SH-SY5Y (cell line): ENCODE data around the gene HSPA9.

ENCODE experiments used
- GATA2 ChIP-seq: IDR thresholded peaks from 2 replicates; pipeline ENCODE4 v1.6.1; 2011; ENCODE audit warnings: mild to moderate bottlenecking, low read depth, low read length
- GATA3 ChIP-seq: IDR thresholded peaks from 2 replicates; pipeline ENCODE4 v1.6.1; 2011; ENCODE audit warnings: low read depth, mild to moderate bottlenecking, low read length, moderate library complexity

The HSPA9 gene

DNA sequence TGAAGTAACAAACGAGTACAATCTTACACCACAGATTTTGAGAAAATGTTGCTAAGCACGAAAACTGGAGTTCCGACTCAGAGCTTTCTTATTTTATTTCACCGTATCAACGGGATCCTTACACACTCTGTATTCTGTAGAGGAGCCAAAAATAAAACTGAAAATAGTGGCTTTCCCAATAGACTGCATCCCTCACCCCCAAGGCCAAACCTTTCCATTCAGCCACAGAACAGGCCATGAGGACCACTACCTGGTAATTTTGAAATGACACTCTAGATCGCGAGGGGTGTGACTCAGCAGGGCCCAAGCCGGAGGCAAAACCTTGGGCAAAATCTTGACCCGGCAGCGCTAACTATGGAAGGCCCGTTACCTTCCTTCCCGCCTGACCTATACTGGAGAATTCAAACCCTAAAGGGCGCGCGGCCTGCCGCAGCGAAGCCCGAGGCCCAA, 432 bp downstream of the HSPA9 start:
- no peak for TF ChIP-seq GATA3
- TF ChIP-seq GATA2, result no peak

DNA sequence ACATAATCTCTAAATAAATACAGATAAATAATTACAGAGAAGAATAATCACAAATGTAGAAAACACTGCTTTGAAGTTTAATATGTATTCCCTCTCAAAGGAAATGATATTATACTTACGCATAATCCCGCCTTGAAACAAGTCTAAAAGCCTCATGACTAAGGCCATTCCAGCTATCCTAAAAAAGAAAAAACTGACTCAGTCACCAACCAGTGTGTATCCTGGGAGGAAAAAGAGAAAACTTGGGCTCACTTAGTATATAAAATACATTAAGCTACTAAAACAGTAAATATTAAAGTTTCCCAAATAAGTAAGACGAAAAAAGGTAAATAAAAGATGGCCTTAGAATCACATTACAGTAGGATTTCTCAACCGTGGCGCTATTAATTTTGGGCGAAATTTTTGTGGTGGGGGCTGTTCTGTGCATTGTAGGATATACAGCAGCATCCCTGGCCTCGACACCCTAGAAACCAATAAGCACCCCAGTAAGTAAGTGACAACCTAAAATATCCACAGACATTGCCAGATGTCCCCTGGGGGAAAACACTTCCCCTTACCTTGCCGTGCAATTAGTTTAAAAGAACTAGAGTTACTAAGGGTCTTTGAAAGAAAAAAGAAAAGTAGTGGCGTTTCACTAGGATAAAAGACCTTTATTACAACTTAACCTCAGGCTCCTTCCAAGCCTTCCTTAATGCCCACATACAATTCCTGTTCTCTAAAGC, 1.1 kb downstream of the HSPA9 start:
- TF ChIP-seq GATA3, result no peak
- TF ChIP-seq GATA2, result no peak

DNA sequence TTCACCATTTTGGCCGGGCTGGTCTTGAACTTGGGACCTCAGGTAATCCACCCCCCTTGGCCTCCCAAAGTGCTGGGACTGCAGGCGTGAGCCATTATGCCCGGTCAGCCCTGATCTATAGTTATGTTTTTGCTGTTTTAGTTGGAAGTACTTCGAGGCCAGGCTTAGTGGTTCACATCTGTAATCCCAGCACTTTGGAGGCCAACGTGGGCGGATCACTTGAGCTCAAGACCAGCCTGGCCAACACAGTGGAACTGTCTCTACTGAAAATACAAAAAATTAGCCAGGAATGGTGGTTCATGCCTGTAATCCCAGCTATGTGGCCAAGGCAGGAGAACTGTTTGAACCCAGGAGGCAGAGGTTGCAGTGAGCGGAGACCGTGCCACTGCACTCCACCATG, 2.0 kb downstream of the HSPA9 start:
- TF ChIP-seq GATA3, result no peak
- TF ChIP-seq GATA2, result no peak

DNA sequence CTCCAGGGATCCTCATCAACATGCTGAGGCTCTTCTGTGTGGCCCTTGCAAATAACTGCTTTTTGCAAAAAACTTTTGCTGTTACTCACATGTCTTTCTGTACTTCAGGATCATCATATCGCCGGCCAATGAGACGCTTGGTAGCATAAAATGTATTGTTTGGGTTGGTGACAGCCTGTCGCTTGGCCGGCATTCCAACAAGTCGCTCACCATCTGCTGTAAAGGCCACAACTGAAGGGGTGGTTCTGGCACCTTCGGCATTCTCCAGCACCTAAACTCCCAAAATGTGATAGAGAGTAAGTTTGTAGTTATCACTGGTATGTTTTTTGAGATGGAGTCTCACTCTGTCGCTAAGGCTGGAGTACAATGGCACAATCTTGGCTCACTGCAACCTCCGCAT, 4.3 kb downstream of the HSPA9 start:
- no peak for TF ChIP-seq GATA2
- TF ChIP-seq GATA3, result no peak

DNA sequence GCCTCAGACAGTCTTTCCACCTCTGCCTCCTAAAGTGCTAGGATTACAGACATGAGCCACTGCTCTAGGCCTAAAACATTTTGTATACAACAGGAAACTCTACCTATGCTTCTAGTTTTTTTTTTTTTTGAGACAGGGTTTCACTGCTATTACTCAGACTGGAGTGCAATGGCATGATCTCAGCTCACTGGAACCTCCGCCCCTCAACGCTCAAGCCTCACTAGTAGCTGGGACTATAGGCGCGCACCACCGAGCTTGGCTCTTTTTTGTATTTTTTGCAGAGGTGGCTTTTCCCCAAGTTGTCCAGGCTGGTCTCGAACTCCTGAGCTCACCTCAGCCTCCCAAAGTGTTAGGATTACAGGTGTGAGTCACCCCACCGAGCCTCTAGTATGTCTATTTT, 5.4 kb downstream of the HSPA9 start:
- TF ChIP-seq GATA3 (no peak), GATA2 (no peak)

DNA sequence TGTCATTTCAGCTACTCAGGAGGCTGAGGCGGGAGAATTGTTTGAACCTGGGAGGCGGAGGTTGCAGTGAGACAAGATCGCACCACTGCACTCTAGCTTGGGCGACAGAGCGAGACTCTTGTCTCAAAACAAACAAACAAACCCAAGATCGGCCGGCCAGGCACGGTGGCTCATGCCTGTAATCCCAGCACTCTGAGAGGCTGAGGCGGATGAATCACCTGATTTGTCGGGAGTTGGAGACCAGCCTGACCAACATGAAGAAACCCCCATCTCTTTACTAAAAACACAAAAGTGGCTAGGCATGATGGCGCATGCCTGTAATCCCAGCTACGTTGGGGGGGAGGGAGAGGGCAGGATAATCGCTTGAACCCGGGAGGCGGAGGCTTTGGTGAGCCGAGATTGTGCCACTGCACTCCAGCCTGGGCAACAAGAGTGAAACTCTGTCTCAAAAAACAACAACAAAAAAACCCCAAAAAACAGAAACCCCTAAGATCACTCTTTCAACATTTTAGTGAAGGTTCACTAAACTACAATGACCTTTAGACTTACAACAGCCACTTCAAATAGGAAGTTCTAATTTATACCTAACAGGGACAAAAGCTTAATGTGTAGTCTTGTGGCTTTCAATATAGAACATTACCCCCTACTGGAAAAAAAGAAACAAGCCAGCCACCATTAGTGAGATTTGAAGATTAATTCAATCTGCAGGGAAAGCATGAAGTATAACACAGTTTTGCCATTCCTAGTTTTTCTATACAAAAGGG, 7.0 kb downstream of the HSPA9 start:
- TF ChIP-seq GATA3, result no peak
- TF ChIP-seq GATA2, result no peak

DNA sequence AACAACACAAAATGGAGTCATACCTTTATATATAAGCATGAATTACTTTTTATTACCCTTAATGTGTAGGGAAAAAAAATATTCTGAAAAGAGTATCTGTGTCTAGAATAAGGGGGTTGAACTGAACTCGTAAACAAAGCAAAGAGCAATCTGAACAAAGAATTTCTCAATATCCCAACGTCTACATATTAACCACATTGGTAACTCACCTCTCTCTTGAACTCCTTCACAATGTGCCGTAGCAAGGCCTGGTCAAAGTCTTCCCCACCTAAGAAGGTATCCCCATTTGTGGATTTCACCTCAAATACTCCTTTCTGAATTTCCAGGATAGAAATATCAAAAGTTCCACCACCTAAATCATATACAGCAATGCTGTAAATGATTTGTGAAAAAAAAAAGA, 8.4 kb downstream of the HSPA9 start:
- TF ChIP-seq GATA2 (no peak), GATA3 (no peak)

DNA sequence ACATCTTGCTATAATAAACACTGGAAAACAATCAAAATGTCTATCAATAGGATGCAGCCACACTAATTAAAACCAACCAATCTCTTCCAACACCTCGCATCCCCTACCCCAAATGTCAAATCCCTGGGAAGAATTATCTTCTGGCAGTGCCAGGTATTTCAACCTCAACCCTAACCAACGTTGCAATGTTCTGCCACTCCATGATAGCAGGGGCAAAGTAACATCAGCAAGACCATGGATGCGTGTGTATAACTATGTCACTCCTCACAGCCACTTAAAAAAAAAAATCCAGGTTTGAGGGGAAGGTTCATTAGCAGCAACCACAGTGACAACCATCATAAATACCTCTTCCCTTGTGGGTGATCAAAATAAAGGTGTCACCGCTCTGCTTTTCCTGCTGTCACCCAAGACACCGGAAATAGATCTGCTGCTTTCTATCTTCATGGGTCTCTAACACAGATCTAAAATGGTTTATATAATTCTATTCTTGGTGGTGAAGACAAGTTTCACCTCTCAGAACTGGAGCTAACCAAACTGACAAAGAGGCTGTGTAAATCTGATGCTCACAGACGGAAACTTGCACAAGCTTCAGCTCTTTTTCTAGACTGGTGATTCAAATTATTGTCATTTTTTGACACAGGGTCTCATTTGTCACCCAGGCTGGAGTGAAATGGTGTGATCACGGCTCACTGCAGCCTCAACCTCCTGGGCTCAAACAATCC, 9.9 kb downstream of the HSPA9 start:
- no peak for TF ChIP-seq GATA2
- no peak for TF ChIP-seq GATA3

DNA sequence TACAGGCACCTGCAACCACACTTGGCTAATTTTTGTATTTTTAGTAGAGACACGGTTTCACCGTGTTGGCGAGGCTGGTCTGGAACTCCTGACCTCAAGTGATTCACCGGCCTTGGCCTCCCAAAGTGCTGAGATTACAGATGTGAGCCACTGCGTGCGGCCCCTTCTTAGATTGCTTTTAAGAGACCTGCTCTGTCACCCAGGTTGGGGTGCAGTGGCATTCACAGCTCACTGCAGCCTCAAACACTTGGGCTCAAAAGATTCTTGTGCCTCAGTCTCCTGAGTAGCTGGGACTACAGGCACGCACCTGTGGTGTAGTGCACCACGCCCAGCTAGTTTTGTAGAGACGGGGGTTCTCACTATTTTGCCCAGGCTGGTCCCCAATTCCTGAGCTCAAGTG, 11.0 kb downstream of the HSPA9 start:
- TF ChIP-seq GATA3 (no peak), GATA2 (no peak)

DNA sequence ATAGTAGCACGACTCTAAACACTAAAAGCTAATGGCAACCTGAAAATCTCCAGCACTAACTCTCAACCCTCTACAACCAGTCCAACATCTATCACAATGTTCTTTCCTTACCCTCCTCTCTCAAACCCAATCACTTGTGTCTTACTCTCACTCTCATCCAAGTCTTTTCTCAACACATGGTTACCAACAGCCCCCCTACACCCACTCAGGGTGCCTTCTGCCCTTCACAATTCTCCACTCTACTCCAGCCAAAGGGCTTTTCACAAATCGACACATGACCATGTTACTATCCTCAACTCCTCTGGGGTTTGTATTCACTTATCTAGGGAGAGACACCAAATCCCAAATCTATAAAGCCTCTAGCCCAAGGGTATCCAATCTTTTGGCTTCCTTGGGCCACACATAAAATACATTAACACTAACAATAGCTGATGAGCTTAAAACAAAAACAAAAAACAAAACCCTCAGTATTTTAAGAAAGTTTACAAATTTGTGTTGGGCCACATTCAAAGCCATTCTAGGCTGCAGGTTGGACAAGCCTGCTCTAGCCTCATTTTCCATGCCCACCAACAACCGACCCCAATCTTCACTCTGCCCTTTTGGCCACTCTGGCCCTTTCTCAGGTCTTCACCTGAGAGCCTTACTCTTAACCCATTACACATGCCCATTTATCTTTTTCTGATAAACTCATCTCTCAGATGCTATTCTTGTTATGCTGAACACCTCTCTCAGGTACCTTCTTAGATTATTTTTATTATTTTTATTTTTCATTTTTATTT, 11.7 kb downstream of the HSPA9 start:
- TF ChIP-seq GATA2 (no peak), GATA3 (no peak)

DNA sequence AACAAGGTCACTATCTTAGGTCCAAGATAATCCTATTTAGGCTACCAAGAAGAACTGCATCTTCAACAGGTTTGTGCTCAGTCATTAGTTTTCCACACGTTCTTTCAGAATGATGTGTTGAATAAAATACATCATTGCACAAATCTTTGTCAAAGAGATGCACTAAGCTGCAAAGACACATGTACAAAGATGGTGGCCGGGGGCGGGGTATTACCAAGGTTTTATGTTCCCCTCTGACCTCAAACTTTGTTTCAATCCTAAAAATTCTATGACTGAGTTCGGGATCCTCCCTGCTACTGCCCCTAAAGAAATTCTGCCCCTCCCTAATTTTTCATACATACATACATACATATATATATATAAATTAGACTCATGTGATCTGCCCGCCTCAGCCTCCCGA, 14.2 kb downstream of the HSPA9 start:
- TF ChIP-seq GATA2 (no peak), GATA3 (no peak)

DNA sequence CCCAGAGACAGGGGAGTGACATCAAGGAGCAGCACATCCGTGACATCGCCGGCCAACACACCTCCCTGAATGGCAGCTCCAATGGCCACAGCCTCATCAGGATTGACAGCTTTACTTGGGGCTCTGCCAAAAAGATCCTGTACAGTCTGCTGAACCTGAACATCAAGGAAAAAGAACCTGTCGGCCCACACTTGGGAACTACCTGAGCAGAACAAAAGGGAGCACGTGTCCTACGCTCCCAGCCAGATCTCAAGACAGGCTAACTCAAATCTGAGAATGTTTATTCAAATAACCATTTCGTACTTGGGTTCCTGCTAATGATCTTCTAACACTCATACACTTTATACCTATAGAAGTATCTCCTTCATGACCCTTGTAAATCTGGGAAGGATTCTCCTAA, 15.3 kb downstream of the HSPA9 start:
- TF ChIP-seq GATA2 (no peak), GATA3 (no peak)

DNA sequence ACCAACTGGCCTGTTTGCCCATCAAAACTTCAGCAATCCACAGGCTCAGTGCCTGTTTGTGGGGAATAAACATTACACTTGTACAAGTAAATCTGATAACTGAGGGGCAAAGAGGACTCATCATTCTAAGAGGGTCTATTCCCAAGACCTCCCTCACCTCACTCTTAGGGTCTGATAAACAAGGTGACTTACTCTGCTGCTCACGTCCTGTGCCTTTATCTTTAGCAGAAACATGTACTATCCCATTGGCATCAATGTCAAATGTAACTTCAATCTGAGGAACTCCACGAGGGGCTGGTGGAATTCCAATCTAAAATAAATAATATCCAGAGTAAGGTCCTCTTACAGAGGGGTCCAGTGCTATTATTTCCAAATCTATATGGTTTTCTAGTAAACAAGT, 17.5 kb downstream of the HSPA9 start:
- TF ChIP-seq GATA3 (no peak), GATA2 (no peak)

DNA sequence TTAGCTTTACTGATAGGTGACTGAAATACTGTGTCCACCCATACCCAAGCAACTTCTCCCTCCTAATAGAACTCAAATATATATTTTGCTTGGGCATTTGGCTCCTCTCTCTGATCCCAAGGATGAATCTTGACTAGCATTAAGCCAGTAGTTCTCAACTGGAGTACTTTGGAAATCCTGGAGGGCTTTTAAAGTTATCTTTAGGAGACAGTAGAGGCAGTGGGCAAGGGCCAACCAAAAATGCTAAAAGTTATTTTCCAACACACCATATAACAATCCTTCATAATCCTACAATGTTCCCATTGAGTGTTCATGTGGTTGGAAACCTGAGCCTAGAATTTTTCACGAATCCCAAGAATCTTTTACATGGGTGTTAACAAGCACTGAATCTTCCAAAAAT, 21.1 kb downstream of the HSPA9 start:
- TF ChIP-seq GATA2 (no peak), GATA3 (no peak)
